CD8-positive, alpha-beta memory T cell (primary cell): ENCODE results near the gene SNRPB. TPM values are rescaled to one million over a fixed set of nuclear protein-coding genes. Genes with fewer than 3 reads are reported as not detected.
A peak's percentile ranks its signal among the peaks of the same experiment; 100 is the strongest.

Experiments
- CTCF ChIA-PET: fragments of 350-600 bp; sonication (Branson Sonifier 250); formaldehyde crosslinking; loops from one replicate; lab custom pipeline; 2021; ENCODE audit warnings: antibody characterized with exemption; lab: Charles Lee
- POLR2A ChIA-PET: fragments of 350-600 bp; sonication (Branson Sonifier 250); formaldehyde crosslinking; loops from one replicate; lab custom pipeline; 2021; ENCODE audit warnings: antibody characterized with exemption; lab: Charles Lee
- DNase-seq, 5 donors: peaks; one replicate each; pipeline versions ENCODE4 v3.0.0 to v3.0.0-alpha.2; 2020 to 2022; ENCODE audit warnings: mixed read lengths in 1 of 5
- H3K27ac ChIP-seq: one replicate; pipeline ENCODE4 v1.7.0; 2013; ENCODE audit warnings: low read depth, mild to moderate bottlenecking, low read length, moderate library complexity
- H3K27me3 ChIP-seq: 2 replicates; pipeline ENCODE4 v1.7.0; 2013; ENCODE audit warnings: low read length, mild to moderate bottlenecking; ENCODE audit not compliant: insufficient read depth, poor library complexity, severe bottlenecking
- H3K36me3 ChIP-seq: 2 replicates; pipeline ENCODE4 v1.7.0; 2013; ENCODE audit warnings: mild to moderate bottlenecking, low read length, moderate library complexity; ENCODE audit not compliant: insufficient read depth
- H3K4me1 ChIP-seq: 2 replicates; pipeline ENCODE4 v1.7.0; 2013; ENCODE audit warnings: mild to moderate bottlenecking, low read length, moderate library complexity; ENCODE audit not compliant: insufficient read depth
- H3K4me3 ChIP-seq: 2 replicates; pipeline ENCODE4 v1.7.0; 2013; ENCODE audit warnings: mild to moderate bottlenecking, low read length
- H3K9me3 ChIP-seq: 2 replicates; pipeline ENCODE4 v1.7.0; 2013; ENCODE audit warnings: mild to moderate bottlenecking, low read length
- H3K27ac Mint-ChIP-seq, 8 donors: one replicate each; pipeline ENCODE4 v1.8.0; 2020 to 2021; ENCODE audit warnings: mixed read lengths in 8 of 8, mild to moderate bottlenecking in 6 of 8, inconsistent platforms in 3 of 8, moderate library complexity in 3 of 8
- H3K27me3 Mint-ChIP-seq, 2 donors: one replicate each; pipeline ENCODE4 v1.8.0; 2020 to 2021; ENCODE audit warnings: mixed read lengths in 2 of 2, mild to moderate bottlenecking in 1 of 2, moderate library complexity in 1 of 2
- H3K36me3 Mint-ChIP-seq, 3 donors: one replicate each; pipeline ENCODE4 v1.8.0; 2020 to 2021; ENCODE audit warnings: mixed read lengths in 3 of 3, inconsistent platforms in 1 of 3, mild to moderate bottlenecking in 1 of 3
- H3K4me1 Mint-ChIP-seq, 3 donors: one replicate each; pipeline ENCODE4 v1.8.0; 2020 to 2021; ENCODE audit warnings: mixed read lengths in 3 of 3, inconsistent platforms in 1 of 3, mild to moderate bottlenecking in 1 of 3
- H3K4me3 Mint-ChIP-seq, 7 donors: one replicate each; pipeline ENCODE4 v1.8.0; 2020 to 2021; ENCODE audit warnings: mixed read lengths in 7 of 7, mild to moderate bottlenecking in 6 of 7, moderate library complexity in 4 of 7, inconsistent platforms in 2 of 7
- H3K9me3 Mint-ChIP-seq, 5 donors: one replicate each; pipeline ENCODE4 v1.8.0; 2020 to 2022; ENCODE audit warnings: mixed read lengths in 5 of 5, mild to moderate bottlenecking in 3 of 5, moderate library complexity in 2 of 5, inconsistent platforms in 1 of 5
- polyA plus RNA-seq: library from polyadenylated mRNA; unstranded; fragments of 300-500 nt; fragmentation: Illumina TruSeq; gene quantifications from one replicate; pipeline ENCODE4 v1.2.3, GENCODE V29; 2021
- total RNA-seq, 2 experiments: library from RNA; stranded (reverse); gene quantifications; one replicate each; pipeline ENCODE4 v1.2.3, GENCODE V29; 2021

SNRPB gene
- total and polyA plus RNA-seq, 3 experiments from 2014 or later = 291 to 432 (median 423) TPM

DNA sequence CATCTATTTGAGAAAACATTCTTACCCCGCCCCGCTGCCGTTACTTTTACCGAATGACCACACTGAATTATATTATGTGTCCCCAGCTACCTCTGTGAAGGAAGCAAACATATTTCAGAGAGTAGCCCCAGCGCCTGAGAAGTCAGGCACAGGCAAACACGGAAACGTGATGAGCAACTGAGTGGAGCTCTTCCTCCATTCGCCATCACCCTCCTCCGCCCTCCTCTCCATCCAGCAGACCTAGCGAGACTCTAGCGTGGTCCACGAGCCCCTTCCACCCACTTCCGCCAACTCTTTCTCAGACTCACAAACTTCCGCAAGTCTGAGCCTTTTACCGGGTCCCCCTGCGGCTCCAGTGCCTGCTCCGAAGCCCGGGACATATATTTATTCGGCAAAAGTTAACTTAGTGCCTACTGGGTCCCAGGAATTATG lies 582 bp downstream of the SNRPB start:
- H3K4me1 Mint-ChIP-seq = peaks cover 38 to 48% (median 42%) of the 10 kb centered on the region in 3 donors
- H3K36me3 Mint-ChIP-seq = peaks cover 9 to 46% (median 17%) of the 10 kb centered on the region in 3 donors
- no peaks in the 10 kb centered on the region for H3K9me3 Mint-ChIP-seq
- H3K27me3 Mint-ChIP-seq = peaks cover 0 to 3% of the 10 kb centered on the region in 2 donors
- CTCF ChIA-PET = interaction anchor here (1.5 to 2.2 kb wide), 2 partner anchors 10 to 52 kb away, joined by 3 to 9 read pairs; no protein-coding TSS in a partner anchor
- H3K27ac Mint-ChIP-seq = peak overlapping the region; percentile 93 to 100 (median 97)
- peak overlapping the region; percentile 96 to 99 (median 98) for H3K4me3 Mint-ChIP-seq
- peaks cover 34% of the 10 kb centered on the region for H3K36me3 ChIP-seq
- H3K4me1 ChIP-seq = peaks cover 30% of the 10 kb centered on the region
- H3K27me3 ChIP-seq = no peaks in the 10 kb centered on the region
- peak overlapping the region; percentile 89 for H3K4me3 ChIP-seq
- POLR2A ChIA-PET = interaction anchor here (0.6 to 2.0 kb wide), 5 partner anchors 9 to 182 kb away, joined by 3 to 16 read pairs (median 6); partner anchors contain the start of gene NOP56
- DNase-seq = peak; percentile 55 to 82 (median 66)
- H3K27ac ChIP-seq = peak overlapping the region; percentile 94
- no peaks in the 10 kb centered on the region for H3K9me3 ChIP-seq

DNA sequence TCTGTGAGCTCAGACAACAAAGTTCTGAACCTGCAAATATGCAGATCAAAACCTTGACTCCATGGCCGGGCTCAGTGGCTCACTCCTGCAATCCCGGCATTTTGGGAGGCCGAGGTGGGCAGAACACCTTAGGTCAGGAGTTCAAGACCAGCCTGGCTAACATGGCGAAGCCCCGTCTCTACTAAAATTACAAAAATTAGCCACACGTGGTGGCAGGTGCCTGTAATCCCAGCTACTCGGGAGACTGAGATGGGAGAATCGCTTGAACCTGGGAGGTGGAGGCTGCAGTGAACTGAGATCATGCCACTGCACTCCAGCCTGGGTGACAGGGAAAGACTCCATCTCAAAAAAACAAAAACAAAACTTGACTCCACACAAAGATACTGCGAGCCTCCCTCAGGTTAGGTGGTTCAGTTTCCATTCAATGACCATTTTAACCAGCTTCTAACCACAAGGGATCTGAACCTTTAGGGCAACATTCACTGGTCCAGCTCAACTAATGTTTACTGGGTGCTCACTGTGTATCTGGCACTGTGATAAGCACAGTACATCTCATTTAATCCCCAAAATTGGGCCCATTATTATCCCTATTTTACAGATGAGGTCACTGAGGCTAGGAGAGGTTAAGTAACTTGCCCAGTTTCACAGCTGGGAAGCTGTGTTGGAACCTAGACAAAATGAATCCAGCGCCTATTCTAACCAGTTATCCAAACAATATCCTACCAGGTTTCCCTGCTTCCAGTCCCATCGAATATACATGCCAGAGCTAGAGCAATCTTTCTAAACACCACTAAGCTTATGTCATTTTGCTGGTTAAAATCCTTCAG lies 1.8 kb downstream of the SNRPB start:
- H3K27me3 ChIP-seq = no peaks in the 10 kb centered on the region
- peak overlapping the region; percentile 35 for H3K4me3 ChIP-seq
- peaks cover 30% of the 10 kb centered on the region for H3K4me1 ChIP-seq
- H3K9me3 Mint-ChIP-seq = no peaks in the 10 kb centered on the region
- H3K27ac Mint-ChIP-seq = peak overlapping the region; percentile 77 to 100 (median 90)
- peaks cover 38 to 48% (median 42%) of the 10 kb centered on the region in 3 donors for H3K4me1 Mint-ChIP-seq
- ChIA-PET POLR2A (no interaction called here), CTCF (interaction anchor here (1.0 to 1.5 kb wide), 3 partner anchors 8 to 51 kb away, joined by 3 read pairs; no protein-coding TSS in a partner anchor)
- H3K4me3 Mint-ChIP-seq = peak overlapping the region; percentile 60 to 99 (median 98)
- no peaks in the 10 kb centered on the region for H3K9me3 ChIP-seq
- H3K36me3 Mint-ChIP-seq = peaks cover 9 to 57% (median 21%) of the 10 kb centered on the region in 3 donors
- DNase-seq = no peak
- H3K27me3 Mint-ChIP-seq = peaks cover 0 to 3% of the 10 kb centered on the region in 2 donors
- H3K36me3 ChIP-seq = peaks cover 45% of the 10 kb centered on the region
- peak overlapping the region; percentile 94 for H3K27ac ChIP-seq

DNA sequence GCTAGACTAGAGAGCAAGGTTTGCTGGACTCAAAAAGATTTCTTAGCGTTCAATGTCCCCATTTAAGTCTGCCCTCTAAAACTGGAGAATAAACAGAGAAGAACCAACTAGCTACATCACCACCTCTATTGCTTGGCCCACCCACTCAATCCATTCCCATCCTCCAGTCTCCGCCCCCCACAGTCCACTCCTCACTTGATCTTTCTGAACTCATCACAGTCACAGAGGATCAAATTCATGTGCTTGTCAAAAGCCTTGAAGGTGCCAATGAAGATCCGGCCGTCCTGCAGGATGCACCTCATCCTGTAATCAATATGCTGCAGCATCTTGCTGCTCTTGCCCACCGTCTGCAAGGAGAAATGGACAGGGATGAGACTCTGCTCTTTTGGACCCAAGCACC lies 3.2 kb downstream of the SNRPB start:
- Histone ChIP-seq H3K4me1 (peaks cover 30% of the 10 kb centered on the region), H3K27me3 (no peaks in the 10 kb centered on the region), H3K4me3 (no peak overlapping the region), H3K36me3 (peaks cover 59% of the 10 kb centered on the region), H3K9me3 (no peaks in the 10 kb centered on the region), H3K27ac (no peak overlapping the region)
- no peaks in the 10 kb centered on the region for H3K9me3 Mint-ChIP-seq
- ChIA-PET POLR2A (no interaction called here), CTCF (interaction anchor here (0.7 to 1.2 kb wide), 3 partner anchors 14 to 56 kb away, joined by 3 to 4 read pairs (median 3); no protein-coding TSS in a partner anchor)
- no peak for DNase-seq
- peaks cover 16 to 70% (median 26%) of the 10 kb centered on the region in 3 donors for H3K36me3 Mint-ChIP-seq
- peaks cover 0 to 3% of the 10 kb centered on the region in 2 donors for H3K27me3 Mint-ChIP-seq
- H3K4me1 Mint-ChIP-seq = peaks cover 36 to 48% (median 42%) of the 10 kb centered on the region in 3 donors
- peak overlapping the region in 3 of 7 donors; percentile 17 to 49 (median 37) for H3K4me3 Mint-ChIP-seq
- peak overlapping the region in 5 of 8 donors; percentile 0 to 93 (median 55) for H3K27ac Mint-ChIP-seq

DNA sequence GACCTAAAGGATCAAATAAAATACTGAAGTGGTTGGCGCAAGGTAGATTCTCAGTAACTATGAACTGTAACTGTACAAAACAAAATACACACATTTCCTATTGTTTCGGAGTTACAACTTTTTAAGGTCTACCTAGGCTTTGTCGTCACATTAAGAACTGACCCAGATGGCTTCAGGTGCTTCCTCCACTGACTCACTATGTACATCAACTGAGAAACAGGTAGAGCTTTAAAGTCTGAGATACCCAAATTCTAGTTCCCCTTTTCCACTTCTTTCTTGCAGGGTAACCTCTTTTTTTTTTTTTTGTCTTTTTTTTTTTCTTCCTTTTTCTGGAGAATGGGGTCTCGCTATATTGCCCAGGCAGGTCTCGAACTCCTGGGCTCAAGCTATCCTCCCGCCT lies 5.5 kb downstream of the SNRPB start:
- CTCF ChIA-PET = no interaction called here

DNA sequence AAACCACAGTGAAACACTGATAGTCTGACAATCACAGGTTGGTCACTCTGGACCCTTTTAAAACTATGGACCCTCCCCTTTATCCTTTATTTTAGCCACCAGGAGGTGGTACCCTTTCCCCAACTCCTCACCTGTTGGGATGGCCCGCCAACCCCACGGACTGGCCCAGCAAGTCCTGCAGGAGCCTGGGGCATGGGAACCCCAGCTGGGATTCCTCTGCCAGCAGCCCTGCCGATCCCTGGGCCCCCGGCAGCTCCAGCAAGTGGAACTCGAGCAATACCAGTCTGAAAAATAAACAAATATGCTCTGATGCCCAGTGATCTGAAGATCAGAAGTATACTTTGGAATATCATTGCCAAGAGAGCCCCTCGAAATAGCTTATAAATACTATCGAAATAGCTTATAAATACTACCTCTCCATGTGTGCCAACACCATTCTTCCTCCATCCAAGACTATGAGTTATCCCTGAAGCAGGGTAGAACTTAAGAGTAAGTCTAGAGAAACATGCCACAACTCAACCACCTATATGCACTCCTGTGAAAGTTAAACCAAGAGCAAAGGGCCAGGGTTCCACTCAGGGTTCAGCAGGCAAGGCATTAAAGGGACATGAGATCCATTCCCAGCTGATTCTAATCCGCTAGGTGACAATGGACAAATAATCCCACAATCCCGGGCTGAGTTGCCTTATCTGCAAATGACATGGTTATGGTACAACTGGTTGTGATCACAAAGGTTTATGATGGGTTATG lies 6.8 kb downstream of the SNRPB start:
- no peak overlapping the region for H3K27ac ChIP-seq
- H3K27ac Mint-ChIP-seq = no peak overlapping the region
- no peaks in the 10 kb centered on the region for H3K9me3 ChIP-seq
- H3K4me3 ChIP-seq = no peak overlapping the region
- no peak overlapping the region for H3K4me3 Mint-ChIP-seq
- ChIA-PET CTCF (no interaction called here), POLR2A (no interaction called here)
- H3K9me3 Mint-ChIP-seq = no peaks in the 10 kb centered on the region
- peaks cover 13 to 23% (median 21%) of the 10 kb centered on the region in 3 donors for H3K4me1 Mint-ChIP-seq
- H3K27me3 Mint-ChIP-seq = no peaks in the 10 kb centered on the region
- H3K36me3 ChIP-seq = peaks cover 68% of the 10 kb centered on the region
- H3K4me1 ChIP-seq = peaks cover 14% of the 10 kb centered on the region
- no peak for DNase-seq
- peaks cover 28 to 89% (median 36%) of the 10 kb centered on the region in 3 donors for H3K36me3 Mint-ChIP-seq
- no peaks in the 10 kb centered on the region for H3K27me3 ChIP-seq

More for the DNA sequence above, 5.5 kb downstream of the SNRPB start:
- POLR2A ChIA-PET = no interaction called here
- Histone ChIP-seq H3K4me3 (no peak overlapping the region), H3K27ac (no peak overlapping the region), H3K4me1 (peaks cover 25% of the 10 kb centered on the region), H3K27me3 (no peaks in the 10 kb centered on the region), H3K9me3 (no peaks in the 10 kb centered on the region), H3K36me3 (peaks cover 75% of the 10 kb centered on the region)
- H3K4me1 Mint-ChIP-seq = peaks cover 23 to 35% (median 32%) of the 10 kb centered on the region in 3 donors
- H3K9me3 Mint-ChIP-seq = no peaks in the 10 kb centered on the region
- H3K27me3 Mint-ChIP-seq = no peaks in the 10 kb centered on the region
- peak overlapping the region in 1 of 7 donors; percentile 37 for H3K4me3 Mint-ChIP-seq
- H3K36me3 Mint-ChIP-seq = peaks cover 23 to 87% (median 39%) of the 10 kb centered on the region in 3 donors
- DNase-seq = no peak
- H3K27ac Mint-ChIP-seq = peak overlapping the region in 1 of 8 donors; percentile 17

DNA sequence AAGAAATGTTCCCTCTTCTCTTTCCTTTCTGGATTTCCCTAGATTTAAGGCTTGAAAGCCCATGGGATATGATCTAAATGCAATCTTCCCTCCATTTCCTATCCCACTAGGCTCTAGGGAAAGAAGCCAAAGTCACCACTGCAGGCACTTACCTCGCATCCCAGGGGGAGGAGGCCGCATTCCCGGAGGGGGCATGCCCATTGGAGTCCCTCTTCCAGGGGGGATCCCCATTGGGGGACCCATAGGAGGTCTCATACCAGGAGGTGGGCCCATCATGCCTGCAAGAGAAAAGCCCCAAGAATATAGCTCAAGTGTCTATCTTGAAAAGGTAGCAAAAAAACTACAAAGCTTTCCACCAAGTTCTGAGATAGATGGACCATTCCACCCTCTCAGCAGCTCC lies 8.1 kb downstream of the SNRPB start:
- ChIA-PET CTCF (no interaction called here), POLR2A (no interaction called here)

DNA sequence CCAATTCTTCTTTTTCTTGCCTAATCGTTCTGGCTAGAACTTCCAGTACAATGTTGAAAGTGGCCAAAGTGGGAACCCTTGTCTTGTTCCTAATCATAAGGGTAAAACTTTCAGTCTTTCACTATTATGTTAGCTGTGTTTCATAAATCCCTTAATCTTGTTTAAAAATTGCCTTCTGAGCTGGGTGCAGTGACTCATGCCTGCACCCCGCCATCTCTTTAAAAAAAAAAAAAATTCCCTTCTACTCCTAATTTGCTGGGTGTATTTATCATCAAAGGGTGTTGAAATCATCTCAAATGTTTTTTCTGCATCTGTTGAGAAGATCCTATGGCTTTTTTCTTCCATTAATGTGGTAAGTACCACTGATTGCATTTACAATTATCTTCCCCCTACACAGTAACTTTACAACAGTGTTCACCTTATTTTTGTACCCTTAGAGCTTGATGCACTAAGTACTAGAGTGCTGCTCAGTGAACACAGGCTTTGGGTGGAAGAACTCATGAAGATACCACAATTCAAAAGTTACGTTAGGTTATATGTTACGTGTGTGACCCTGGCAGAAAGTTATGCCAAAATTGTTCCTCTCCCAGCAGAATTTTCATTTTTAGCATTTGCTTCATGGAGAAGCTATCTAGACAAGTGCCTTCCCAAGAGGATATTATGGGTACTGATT lies 9.7 kb downstream of the SNRPB start:
- Histone ChIP-seq H3K4me1 (no peaks in the 10 kb centered on the region), H3K27ac (no peak overlapping the region), H3K36me3 (peaks cover 50% of the 10 kb centered on the region), H3K4me3 (no peak overlapping the region), H3K27me3 (no peaks in the 10 kb centered on the region), H3K9me3 (no peaks in the 10 kb centered on the region)
- Mint-ChIP-seq H3K36me3 (peaks cover 22 to 73% (median 29%) of the 10 kb centered on the region in 3 donors), H3K4me1 (peaks cover 0 to 3% (median 1%) of the 10 kb centered on the region in 3 donors), H3K4me3 (no peak overlapping the region), H3K27me3 (no peaks in the 10 kb centered on the region), H3K27ac (no peak overlapping the region), H3K9me3 (no peaks in the 10 kb centered on the region)
- POLR2A ChIA-PET = interaction anchor here (1.8 kb wide), 1 partner anchor 10 kb away, joined by 6 read pairs; the partner anchor contains the start of gene SNRPB
- CTCF ChIA-PET = interaction anchor here (1.4 kb wide), 1 partner anchor 8 kb away, joined by 3 read pairs; no protein-coding TSS in a partner anchor
- DNase-seq = no peak

More for the DNA sequence above, 8.1 kb downstream of the SNRPB start:
- Mint-ChIP-seq H3K9me3 (no peaks in the 10 kb centered on the region), H3K4me3 (no peak overlapping the region), H3K27ac (peak overlapping the region in 1 of 8 donors; percentile 66), H3K36me3 (peaks cover 26 to 83% (median 35%) of the 10 kb centered on the region in 3 donors), H3K4me1 (peaks cover 2 to 10% (median 9%) of the 10 kb centered on the region in 3 donors), H3K27me3 (no peaks in the 10 kb centered on the region)
- Histone ChIP-seq H3K4me3 (no peak overlapping the region), H3K36me3 (peaks cover 63% of the 10 kb centered on the region), H3K9me3 (no peaks in the 10 kb centered on the region), H3K27me3 (no peaks in the 10 kb centered on the region), H3K27ac (no peak overlapping the region), H3K4me1 (peaks cover under 1% of the 10 kb centered on the region)
- no peak for DNase-seq
